T-helper 2 cell treated with Interferon-gamma antibody and Interleukin-4, amounts not matched to agents 5 μg/mL and 100 μg/mL, for 36 hours (primary cell): ENCODE results near the gene HOXD9.

Experiments used
- DNase-seq: peaks from one replicate; pipeline ENCODE4 v3.0.0; 2021; ENCODE audit warnings: low spot score
- H3K27ac Mint-ChIP-seq: one replicate; pipeline ENCODE4 v1.8.0; 2021; ENCODE audit warnings: mild to moderate bottlenecking, mixed read lengths
- H3K27me3 Mint-ChIP-seq: one replicate; pipeline ENCODE4 v1.8.0; 2021; ENCODE audit warnings: low read depth, mixed read lengths
- H3K36me3 Mint-ChIP-seq: one replicate; pipeline ENCODE4 v1.8.0; 2021; ENCODE audit warnings: low read depth, mixed read lengths
- H3K4me1 Mint-ChIP-seq: one replicate; pipeline ENCODE4 v1.8.0; 2021; ENCODE audit warnings: low read depth, mixed read lengths
- H3K4me3 Mint-ChIP-seq: one replicate; pipeline ENCODE4 v1.8.0; 2022; ENCODE audit warnings: mild to moderate bottlenecking, moderate library complexity, mixed read lengths
- H3K9me3 Mint-ChIP-seq: one replicate; pipeline ENCODE4 v1.8.0; 2021; ENCODE audit warnings: mixed read lengths

Gene HOXD9

GRCh38 chr2:176122683-176123410 lies at the start of gene HOXD9:
Gene HOXD9 (plus strand): TSS chr2:176122719. CDS start chr2:176122769, 50 bp downstream.
- no peaks in the 10 kb centered on the region for H3K36me3 Mint-ChIP-seq
- peak within 1 kb of the TSS; percentile 76 for H3K27ac Mint-ChIP-seq
- peaks cover 85% of the 10 kb centered on the region for H3K27me3 Mint-ChIP-seq
- no peak within 1 kb of the TSS for H3K4me3 Mint-ChIP-seq
- DNase-seq: no peak
- no peaks in the 10 kb centered on the region for H3K9me3 Mint-ChIP-seq
- peaks cover 3% of the 10 kb centered on the region for H3K4me1 Mint-ChIP-seq

- Mint-ChIP-seq H3K4me3 (no peak overlapping the region), H3K9me3 (no peaks in the 10 kb centered on the region), H3K4me1 (no peaks in the 10 kb centered on the region), H3K27me3 (peaks cover 91% of the 10 kb centered on the region), H3K36me3 (no peaks in the 10 kb centered on the region), H3K27ac (no peak overlapping the region)
- DNase-seq: no peak
Measured at GRCh38 chr2:176072951-176073904, 49.3 kb upstream of the HOXD9 start.

- Mint-ChIP-seq H3K27ac (no peak overlapping the region), H3K27me3 (peaks cover 89% of the 10 kb centered on the region), H3K36me3 (peaks cover 5% of the 10 kb centered on the region), H3K4me1 (peaks cover 10% of the 10 kb centered on the region), H3K9me3 (peaks cover 7% of the 10 kb centered on the region), H3K4me3 (no peak overlapping the region)
- no peak for DNase-seq
Measured at GRCh38 chr2:176074919-176075425, 47.5 kb upstream of the HOXD9 start.

GRCh38 chr2:176075481-176075880 lies 47.0 kb upstream of the HOXD9 start:
- H3K36me3 Mint-ChIP-seq: peaks cover 5% of the 10 kb centered on the region
- H3K27ac Mint-ChIP-seq: no peak overlapping the region
- H3K27me3 Mint-ChIP-seq: peaks cover 84% of the 10 kb centered on the region

GRCh38 chr2:176076063-176076462 lies 46.5 kb upstream of the HOXD9 start:
- Mint-ChIP-seq H3K27ac (no peak overlapping the region), H3K4me3 (no peak overlapping the region), H3K4me1 (peaks cover 10% of the 10 kb centered on the region), H3K36me3 (peaks cover 6% of the 10 kb centered on the region), H3K27me3 (peaks cover 83% of the 10 kb centered on the region), H3K9me3 (peaks cover 7% of the 10 kb centered on the region)
- DNase-seq: no peak

More at GRCh38 chr2:176075481-176075880, 47.0 kb upstream of the HOXD9 start:
- H3K4me3 Mint-ChIP-seq: no peak overlapping the region
- H3K9me3 Mint-ChIP-seq: peaks cover 7% of the 10 kb centered on the region
- no peak for DNase-seq
- peaks cover 10% of the 10 kb centered on the region for H3K4me1 Mint-ChIP-seq

GRCh38 chr2:176076796-176077195 lies 45.7 kb upstream of the HOXD9 start:
- Mint-ChIP-seq H3K36me3 (peaks cover 10% of the 10 kb centered on the region), H3K4me3 (no peak overlapping the region), H3K9me3 (peaks cover 7% of the 10 kb centered on the region), H3K4me1 (peaks cover 10% of the 10 kb centered on the region), H3K27me3 (peaks cover 83% of the 10 kb centered on the region), H3K27ac (no peak overlapping the region)
- no peak for DNase-seq

GRCh38 chr2:176078541-176079284 lies 43.8 kb upstream of the HOXD9 start:
- peaks cover 82% of the 10 kb centered on the region for H3K27me3 Mint-ChIP-seq
- peaks cover 10% of the 10 kb centered on the region for H3K36me3 Mint-ChIP-seq
- peaks cover 7% of the 10 kb centered on the region for H3K9me3 Mint-ChIP-seq
- peaks cover 13% of the 10 kb centered on the region for H3K4me1 Mint-ChIP-seq
- DNase-seq: no peak
- peak overlapping the region; percentile 64 for H3K4me3 Mint-ChIP-seq
- H3K27ac Mint-ChIP-seq: peak overlapping the region; percentile 87

- H3K4me3 Mint-ChIP-seq: peak overlapping the region; percentile 64
- DNase-seq: no peak
- H3K27me3 Mint-ChIP-seq: peaks cover 81% of the 10 kb centered on the region
- peak overlapping the region; percentile 87 for H3K27ac Mint-ChIP-seq
- H3K9me3 Mint-ChIP-seq: peaks cover 7% of the 10 kb centered on the region
- peaks cover 10% of the 10 kb centered on the region for H3K36me3 Mint-ChIP-seq
- H3K4me1 Mint-ChIP-seq: peaks cover 13% of the 10 kb centered on the region
Measured at GRCh38 chr2:176079285-176079830, 43.2 kb upstream of the HOXD9 start.

GRCh38 chr2:176079831-176080539 lies 42.5 kb upstream of the HOXD9 start:
- H3K36me3 Mint-ChIP-seq: peaks cover 10% of the 10 kb centered on the region
- H3K4me3 Mint-ChIP-seq: peak overlapping the region; percentile 64
- peaks cover 81% of the 10 kb centered on the region for H3K27me3 Mint-ChIP-seq
- no peak for DNase-seq
- H3K9me3 Mint-ChIP-seq: peaks cover 7% of the 10 kb centered on the region
- peak overlapping the region; percentile 87 for H3K27ac Mint-ChIP-seq
- H3K4me1 Mint-ChIP-seq: peaks cover 13% of the 10 kb centered on the region

GRCh38 chr2:176080540-176081375 lies 41.8 kb upstream of the HOXD9 start:
- peaks cover 81% of the 10 kb centered on the region for H3K27me3 Mint-ChIP-seq
- H3K27ac Mint-ChIP-seq: peak overlapping the region; percentile 82
- H3K36me3 Mint-ChIP-seq: peaks cover 10% of the 10 kb centered on the region
- peaks cover 13% of the 10 kb centered on the region for H3K4me1 Mint-ChIP-seq
- no peak for DNase-seq
- peaks cover 7% of the 10 kb centered on the region for H3K9me3 Mint-ChIP-seq
- peak overlapping the region; percentile 54 for H3K4me3 Mint-ChIP-seq

- Mint-ChIP-seq H3K4me3 (peak overlapping the region; percentile 54), H3K9me3 (peaks cover 7% of the 10 kb centered on the region), H3K27ac (peak overlapping the region; percentile 82), H3K27me3 (peaks cover 81% of the 10 kb centered on the region), H3K4me1 (peaks cover 13% of the 10 kb centered on the region), H3K36me3 (peaks cover 10% of the 10 kb centered on the region)
- DNase-seq: no peak
Measured at GRCh38 chr2:176081376-176081836, 41.1 kb upstream of the HOXD9 start.
